ENCODE results near the gene GRM1. TPM values are rescaled to one million over a fixed set of nuclear protein-coding genes. Genes with fewer than 3 reads are reported as not detected.

GRM1 gene
- total and polyA plus RNA-seq, 2 donors (not counting 3 experiments of a cell fraction or from before 2014, with no cell fraction given): 0.07 TPM; not detected in 1

DNA sequence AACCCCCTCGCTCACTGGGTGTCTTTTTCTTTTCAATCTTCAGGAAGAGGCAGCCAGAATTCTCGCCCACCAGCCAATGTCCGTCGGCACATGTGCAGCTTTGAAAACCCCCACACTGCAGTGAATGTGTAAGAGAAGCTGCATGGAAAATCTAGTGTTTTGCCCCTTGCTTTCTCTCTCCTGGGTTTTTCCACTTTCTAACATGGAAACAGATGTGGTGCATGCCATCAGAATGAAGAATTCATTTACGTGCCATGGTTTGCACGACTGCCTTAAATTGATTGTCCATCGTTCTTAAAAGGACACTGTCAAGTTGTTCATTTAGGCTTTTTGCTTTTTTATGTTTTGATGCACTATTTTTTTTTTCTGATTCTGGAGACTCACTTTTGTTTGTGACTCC is 397.7 kb downstream of the GRM1 start:
- TF ChIP-seq POLR2A (IDR thresholded peaks at IDR 0.05; ENCODE audit: low read depth, low read length): no peak
- TF ChIP-seq MYC (IDR thresholded peaks at IDR 0.05; ENCODE audit: low read depth, low read length): no peak
- TF ChIP-seq JUN (IDR thresholded peaks at IDR 0.05; ENCODE audit: borderline replicate concordance, insufficient read depth, insufficient read length, low read depth): no peak
- TF ChIP-seq POLR2AphosphoS5 (IDR thresholded peaks at IDR 0.05; ENCODE audit: insufficient read depth, low read depth, low read length): no peak
- TF ChIP-seq, protein P1, sequence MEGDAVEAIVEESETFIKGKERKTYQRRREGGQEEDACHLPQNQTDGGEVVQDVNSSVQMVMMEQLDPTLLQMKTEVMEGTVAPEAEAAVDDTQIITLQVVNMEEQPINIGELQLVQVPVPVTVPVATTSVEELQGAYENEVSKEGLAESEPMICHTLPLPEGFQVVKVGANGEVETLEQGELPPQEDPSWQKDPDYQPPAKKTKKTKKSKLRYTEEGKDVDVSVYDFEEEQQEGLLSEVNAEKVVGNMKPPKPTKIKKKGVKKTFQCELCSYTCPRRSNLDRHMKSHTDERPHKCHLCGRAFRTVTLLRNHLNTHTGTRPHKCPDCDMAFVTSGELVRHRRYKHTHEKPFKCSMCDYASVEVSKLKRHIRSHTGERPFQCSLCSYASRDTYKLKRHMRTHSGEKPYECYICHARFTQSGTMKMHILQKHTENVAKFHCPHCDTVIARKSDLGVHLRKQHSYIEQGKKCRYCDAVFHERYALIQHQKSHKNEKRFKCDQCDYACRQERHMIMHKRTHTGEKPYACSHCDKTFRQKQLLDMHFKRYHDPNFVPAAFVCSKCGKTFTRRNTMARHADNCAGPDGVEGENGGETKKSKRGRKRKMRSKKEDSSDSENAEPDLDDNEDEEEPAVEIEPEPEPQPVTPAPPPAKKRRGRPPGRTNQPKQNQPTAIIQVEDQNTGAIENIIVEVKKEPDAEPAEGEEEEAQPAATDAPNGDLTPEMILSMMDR (IDR thresholded peaks at IDR 0.05; ENCODE audit: extremely low read depth in 1 of 2, insufficient read depth in 1 of 2, low read depth in 1 of 2, low read length in 2 of 2): no peak
- no peak for TF ChIP-seq EZH2 (IDR thresholded peaks at IDR 0.05; ENCODE audit: borderline replicate concordance, low read depth, low read length, severe bottlenecking)
- TF ChIP-seq GATA2 (IDR thresholded peaks at IDR 0.05; ENCODE audit: insufficient read depth, insufficient read length, low read depth, low read length): no peak
- TF ChIP-seq, protein P2, sequence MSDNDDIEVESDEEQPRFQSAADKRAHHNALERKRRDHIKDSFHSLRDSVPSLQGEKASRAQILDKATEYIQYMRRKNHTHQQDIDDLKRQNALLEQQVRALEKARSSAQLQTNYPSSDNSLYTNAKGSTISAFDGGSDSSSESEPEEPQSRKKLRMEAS (IDR thresholded peaks at IDR 0.05; ENCODE audit: insufficient read depth, insufficient read length): no peak
- TF ChIP-seq FOS (IDR thresholded peaks at IDR 0.05; ENCODE audit: borderline replicate concordance, insufficient read depth, low read length): no peak
- H4K20me1 ChIP-seq (replicated peaks; ENCODE audit: control insufficient read depth, extremely low read depth, insufficient read depth, low read length): no peaks in the 10 kb centered on the region
- peaks cover 0 to 2% of the 10 kb centered on the region in 2 experiments for H3K27me3 ChIP-seq (ENCODE audit: control insufficient read depth in 2 of 2, insufficient read depth in 2 of 2, low read length in 2 of 2)
- DNase-seq (ENCODE audit: low read depth, low spot score) (no peak), FAIRE-seq (no peak)
- intact Hi-C loops (cut with micrococcal nuclease): no loop called here
- no peak overlapping the region for H3K27ac ChIP-seq (ENCODE audit: insufficient read depth, low read depth, low read length)
- no peak overlapping the region for H3K4me2 ChIP-seq (ENCODE audit: insufficient read depth, low read length)
- H3K4me1 ChIP-seq (ENCODE audit: control insufficient read depth, extremely low read depth, insufficient read depth, low read length): no peaks in the 10 kb centered on the region
- H3K9ac ChIP-seq (replicated peaks; ENCODE audit: extremely low read depth, insufficient read depth, low read length): no peak overlapping the region
- H3K9me1 ChIP-seq (replicated peaks; ENCODE audit: control insufficient read depth, extremely low read depth, insufficient read depth, low read length): no peaks in the 10 kb centered on the region
- no TSS peak for BruUV-seq (replicated peaks)
- dilution Hi-C loops (cut with MboI; ENCODE audit: extremely low pct_ligation_motif_present, low sequenced_read_pairs): no loop called here
- no peaks in the 10 kb centered on the region for H3K36me3 ChIP-seq (ENCODE audit: control insufficient read depth in 2 of 2, extremely low read depth in 1 of 2, insufficient read depth in 2 of 2, low read length in 2 of 2)
- H3K79me2 ChIP-seq (ENCODE audit: control insufficient read depth, insufficient read depth, low read length): no peaks in the 10 kb centered on the region
- H3K9me3 ChIP-seq (replicated peaks; ENCODE audit: control insufficient read depth, insufficient read depth, low read length): no peaks in the 10 kb centered on the region
- ChIA-PET CTCF (interaction anchor here (1.4 kb wide), 1 partner anchor 23 kb away, joined by 3 read pairs; no protein-coding TSS in a partner anchor), POLR2A (no interaction called here)
- no peak overlapping the region for H3K4me3 ChIP-seq (replicated peaks in 1 of 3; ENCODE audit: insufficient read depth in 1 of 3, low read depth in 1 of 3, low read length in 3 of 3)
- H2AFZ ChIP-seq (ENCODE audit: low read depth, low read length): no peak overlapping the region

Data from endothelial cell of umbilical vein (primary cell).